H1 (cell line): ENCODE data around the gene KLHDC8A.

Experiments used
- ATF3 ChIP-seq: IDR thresholded peaks from 2 replicates; pipeline ENCODE4 v1.6.1; 2011; ENCODE audit warnings: low read depth, mild to moderate bottlenecking, low read length; ENCODE audit not compliant: insufficient read depth
- BACH1 ChIP-seq: IDR thresholded peaks from 2 replicates; pipeline ENCODE4 v1.6.1; 2012; ENCODE audit warnings: low read length, improper control_type of control experiment
- CEBPB ChIP-seq: IDR thresholded peaks from 2 replicates; pipeline ENCODE4 v1.6.1; 2012; ENCODE audit warnings: low read depth, low read length
- CREB1 ChIP-seq: IDR thresholded peaks from 2 replicates; pipeline ENCODE4 v1.6.1; 2012; ENCODE audit warnings: inconsistent platforms
- CTCF ChIP-seq, 3 experiments: IDR thresholded peaks; 1 replicate in 2 of 3; 2 replicates in 1 of 3; pipeline versions ENCODE4 v1.5.1 to v1.6.1; 2011; ENCODE audit warnings: low read length in 3 of 3, mild to moderate bottlenecking in 3 of 3, inconsistent platforms in 2 of 3, low read depth in 1 of 3, moderate library complexity in 1 of 3; ENCODE audit not compliant: insufficient read depth in 1 of 3; ENCODE audit errors: control extremely low read depth in 1 of 3
- EZH2 ChIP-seq: fragments of 200-600 bp; sonication (generic); IDR thresholded peaks from 2 replicates; pipeline ENCODE4 v1.7.1; 2012; ENCODE audit warnings: low read depth, mild to moderate bottlenecking, moderate library complexity, low read length, inconsistent platforms; ENCODE audit not compliant: severe bottlenecking
- JUND ChIP-seq: IDR thresholded peaks from 2 replicates; pipeline ENCODE4 v1.6.1; 2011; ENCODE audit warnings: mild to moderate bottlenecking, improper control_type of control experiment, low read length
- SP1 ChIP-seq: IDR thresholded peaks from 2 replicates; pipeline ENCODE4 v1.6.1; 2011; ENCODE audit warnings: low read depth, low read length
- TAF1 ChIP-seq: IDR thresholded peaks from 2 replicates; pipeline ENCODE4 v1.6.1; 2011; ENCODE audit warnings: mild to moderate bottlenecking, low read depth, low read length
- TBP ChIP-seq: IDR thresholded peaks from 2 replicates; pipeline ENCODE4 v1.6.1; 2011; ENCODE audit warnings: low read depth, low read length, improper control_type of control experiment
- TF ChIP-seq, protein P1 (sequence below): IDR thresholded peaks from 2 replicates; pipeline ENCODE4 v1.6.1; 2011; ENCODE audit warnings: low read length, improper control_type of control experiment

DNA sequence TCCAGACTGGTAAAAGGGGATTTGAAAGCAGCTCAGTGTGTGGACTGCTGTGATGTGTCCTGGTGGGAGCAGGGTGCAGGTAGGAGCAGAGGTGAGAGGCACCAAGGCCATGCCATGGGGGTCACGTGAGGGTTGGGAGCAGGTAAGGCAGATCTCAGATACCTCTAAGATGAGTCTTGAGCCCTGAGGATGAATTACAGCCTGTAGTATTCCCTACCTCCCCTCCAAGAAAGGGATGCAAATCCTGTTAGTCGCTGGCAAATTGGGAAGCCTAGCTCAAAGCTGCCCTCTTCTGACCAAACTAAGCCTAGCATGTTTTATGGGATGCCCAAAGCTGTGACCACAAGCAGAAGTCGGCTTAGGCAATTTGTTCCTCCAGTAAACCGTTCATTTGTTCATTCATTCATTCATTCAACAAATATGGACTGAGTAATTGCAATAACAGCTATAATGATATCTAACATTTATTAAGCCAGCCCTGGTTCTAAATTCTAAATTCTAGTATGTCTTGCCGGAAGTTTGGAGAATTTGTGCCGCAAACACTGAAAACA is 31.3 kb downstream of the KLHDC8A start:
- TF ChIP-seq CTCF (IDR thresholded peaks at IDR 0.05; ENCODE audit: control extremely low read depth in 1 of 3, insufficient read depth in 1 of 3, low read depth in 1 of 3, low read length in 3 of 3) (peak; percentile 49 to 97 (median 83)), JUND (no peak), SP1 (peak; percentile 51; the same call in 1 of the 2 replicates), CEBPB (no peak), EZH2 (no peak), CREB1 (no peak), TAF1 (no peak), ATF3 (0 out of 2 replicates have a peak, but pooled peaks have one; percentile 21), TBP (no peak), BACH1 (no peak)
- TF ChIP-seq, protein P1, sequence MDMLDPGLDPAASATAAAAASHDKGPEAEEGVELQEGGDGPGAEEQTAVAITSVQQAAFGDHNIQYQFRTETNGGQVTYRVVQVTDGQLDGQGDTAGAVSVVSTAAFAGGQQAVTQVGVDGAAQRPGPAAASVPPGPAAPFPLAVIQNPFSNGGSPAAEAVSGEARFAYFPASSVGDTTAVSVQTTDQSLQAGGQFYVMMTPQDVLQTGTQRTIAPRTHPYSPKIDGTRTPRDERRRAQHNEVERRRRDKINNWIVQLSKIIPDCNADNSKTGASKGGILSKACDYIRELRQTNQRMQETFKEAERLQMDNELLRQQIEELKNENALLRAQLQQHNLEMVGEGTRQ, result peak; percentile 69
